GM12878 (cell line): Measurements from ENCODE around the gene HSFX2. TPM values are rescaled to one million over a fixed set of nuclear protein-coding genes. Genes with fewer than 3 reads are reported as not detected.

Experiments
- ATAC-seq: fragments of 200-7000 bp; cut with Tn5 transposase; 3 replicates; pipeline ENCODE4 v1.9.1; 2020; ENCODE audit warnings: mild to moderate bottlenecking, moderate library complexity
- BruUV-seq: library from RNA; stranded (reverse); fragments of 400-500 nt; replicated peaks from 2 replicates; lab custom pipeline; 2021; lab: Mats Ljungman, UMichigan
- CTCF ChIA-PET: fragments of 300-600 bp; sonication (Branson Sonifier 250); formaldehyde crosslinking; extraction: SDS; loops from one replicate; lab custom pipeline; 2021; ENCODE audit warnings: inconsistent platforms; lab: Yijun Ruan, JAX
- POLR2A ChIA-PET: fragments of 350-600 bp; formaldehyde crosslinking; extraction: SDS; loops from one replicate; lab custom pipeline; 2021; ENCODE audit warnings: inconsistent platforms; lab: Charles Lee
- RAD21 ChIA-PET: fragments of 300-600 bp; sonication (Branson Sonifier 250); formaldehyde crosslinking; loops from one replicate; lab custom pipeline; 2023; ENCODE audit warnings: antibody characterized with exemption; ENCODE audit not compliant: unreplicated experiment; lab: Charles Lee
- SMC1A ChIA-PET: fragments of 300-600 bp; sonication (Branson Sonifier 250); formaldehyde crosslinking; loops from one replicate; lab custom pipeline; 2023; ENCODE audit not compliant: unreplicated experiment, uncharacterized antibody; lab: Charles Lee
- DNase-seq: peaks from one replicate; pipeline ENCODE4 v3.0.0-alpha.2; 2011; ENCODE audit warnings: low read depth, low spot score
- FAIRE-seq: peaks from 3 replicates; lab custom pipeline; 2011; peaks lifted over from hg19 to GRCh38; lab: Jason Lieb, UNC
- H2AFZ ChIP-seq: 2 replicates; pipeline ENCODE4 v1.6.0; 2011; ENCODE audit warnings: low read depth, low read length, control low read depth; ENCODE audit not compliant: control insufficient read depth
- H3K27ac ChIP-seq: 2 replicates; pipeline ENCODE4 v1.5.1; 2011; ENCODE audit warnings: control low read depth; ENCODE audit not compliant: control insufficient read depth, insufficient read depth
- H3K27me3 ChIP-seq, 2 experiments: replicated peaks in 1 of 2; 2 replicates each; pipeline versions ENCODE4 v1.6.0 to v1.6.1; 2011; ENCODE audit warnings: low read length in 1 of 2; ENCODE audit not compliant: control insufficient read depth in 2 of 2, insufficient read depth in 2 of 2
- H3K36me3 ChIP-seq, 2 experiments: 2 replicates each; pipeline ENCODE4 v1.5.1; 2011; ENCODE audit warnings: low read length in 1 of 2; ENCODE audit not compliant: control insufficient read depth in 2 of 2, insufficient read depth in 2 of 2
- H3K4me1 ChIP-seq: 2 replicates; pipeline ENCODE4 v1.6.1; 2011; ENCODE audit warnings: mild to moderate bottlenecking, low read length, moderate library complexity, mixed read lengths; ENCODE audit not compliant: control insufficient read depth, insufficient read depth
- H3K4me2 ChIP-seq: 2 replicates; pipeline ENCODE4 v1.6.0; 2011; ENCODE audit warnings: control low read depth; ENCODE audit not compliant: control insufficient read depth, insufficient read depth
- H3K4me3 ChIP-seq: fragments of 200-600 bp; sonication (generic); 2 replicates; pipeline ENCODE4 v1.5.1; 2016
- H3K79me2 ChIP-seq: 2 replicates; pipeline ENCODE4 v1.6.0; 2011; ENCODE audit warnings: low read length; ENCODE audit not compliant: control insufficient read depth, insufficient read depth
- H3K9ac ChIP-seq: 2 replicates; pipeline ENCODE4 v1.8.0; 2011; ENCODE audit warnings: low read length, control low read depth, mixed read lengths; ENCODE audit not compliant: control insufficient read depth, insufficient read depth
- H3K9me3 ChIP-seq: replicated peaks from 3 replicates; pipeline ENCODE4 v1.5.1; 2011; ENCODE audit warnings: mild to moderate bottlenecking, low read length; ENCODE audit not compliant: control insufficient read depth, insufficient read depth
- H4K20me1 ChIP-seq: 2 replicates; pipeline ENCODE4 v1.6.0; 2011; ENCODE audit not compliant: control insufficient read depth, insufficient read depth
- ATF2 ChIP-seq: IDR thresholded peaks from 2 replicates; pipeline ENCODE4 v1.6.1; 2012; ENCODE audit warnings: low read length, inconsistent platforms
- ATF3 ChIP-seq: IDR thresholded peaks from 2 replicates; pipeline ENCODE4 v1.6.1; 2011; ENCODE audit warnings: low read depth, mild to moderate bottlenecking, low read length, moderate library complexity, borderline replicate concordance; ENCODE audit errors: extremely low read depth
- FOXK2 ChIP-seq: fragments of 450-650 bp; IDR thresholded peaks from 2 replicates; pipeline ENCODE4 v1.6.1; 2017; ENCODE audit warnings: mild to moderate bottlenecking, moderate library complexity
- MTA2 ChIP-seq: fragments of 450-650 bp; IDR thresholded peaks from 2 replicates; pipeline ENCODE4 v1.6.1; 2016; ENCODE audit warnings: low read depth, mild to moderate bottlenecking, moderate library complexity
- RBBP5 ChIP-seq: fragments of 200-600 bp; sonication (generic); conservative IDR thresholded peaks from 2 replicates; pipeline ENCODE4 v1.6.1; 2016
- SIX5 ChIP-seq: IDR thresholded peaks from 2 replicates; pipeline ENCODE4 v1.6.1; 2011; ENCODE audit warnings: mild to moderate bottlenecking, low read depth, low read length, moderate library complexity; ENCODE audit not compliant: severe bottlenecking
- SKIL ChIP-seq: fragments of 450-650 bp; IDR thresholded peaks from 2 replicates; pipeline ENCODE4 v1.6.1; 2017; ENCODE audit warnings: mild to moderate bottlenecking, low read depth, inconsistent platforms; ENCODE audit not compliant: poor library complexity, severe bottlenecking
- SREBF2 ChIP-seq: IDR thresholded peaks from 2 replicates; pipeline ENCODE4 v1.6.1; 2012; ENCODE audit warnings: mild to moderate bottlenecking, low read length
- STAT3 ChIP-seq: IDR thresholded peaks from 2 replicates; pipeline ENCODE4 v1.6.1; 2011; ENCODE audit warnings: low read depth, low read length, improper control_type of control experiment
- SUPT20H ChIP-seq: IDR thresholded peaks from 2 replicates; pipeline ENCODE4 v1.6.1; 2011; ENCODE audit warnings: low read depth, mild to moderate bottlenecking, low read length, moderate library complexity, borderline replicate concordance; ENCODE audit not compliant: control insufficient read depth
- TAF1 ChIP-seq: IDR thresholded peaks from 2 replicates; pipeline ENCODE4 v1.6.1; 2011; ENCODE audit warnings: mild to moderate bottlenecking, low read depth, low read length, borderline replicate concordance
- WRNIP1 ChIP-seq: IDR thresholded peaks from 2 replicates; pipeline ENCODE4 v1.6.1; 2011; ENCODE audit warnings: low read depth, low read length, improper control_type of control experiment, borderline replicate concordance
- WGBS: methylation state at CpG from one replicate; pipeline ENCODE4 v1.1.6; 2016; ENCODE audit warnings: low lambda C conversion rate; ENCODE audit not compliant: insufficient replicate concordance, insufficient coverage; ENCODE audit errors: missing lambda C conversion rate; 5-methylcytosine and 5-hydroxymethylcytosine counted together
- in situ Hi-C: fragments of 300-500 bp; cut with MboI; formaldehyde crosslinking; loops from 9 replicates; pipeline ENCODE4 v1.14.3; 2018; ENCODE audit warnings: mixed read lengths
- intact Hi-C: fragments of 100-400 bp; cut with micrococcal nuclease; formaldehyde crosslinking; loops from one replicate; pipeline ENCODE4 v1.14.2; 2022; ENCODE audit not compliant: unreplicated experiment
- polyA plus RNA-seq, 11 experiments: library from polyadenylated mRNA; depleted of rRNA in 4 of 11; unstranded in 6 of 11; stranded (reverse) in 5 of 11; fragments of >200 nt; fragmentation: Nextera tagmentation in 4 of 11; fragmentation: Illumina TruSeq in 1 of 11; extraction: Ambion mirVana in 4 of 11; extraction: Trizol in 1 of 11; gene quantifications; 1 replicate in 1 of 11; 2 replicates in 10 of 11; pipeline versions ENCODE4 v1.2.1 to v1.2.3, GENCODE V29; 2011 to 2016; ENCODE audit warnings: inconsistent platforms in 2 of 11, missing spikeins in 2 of 11, low read depth in 1 of 11
- total RNA-seq, 4 experiments: library from RNA; depleted of rRNA in 3 of 4; stranded (reverse); fragments of >200 nt in 3 of 4; fragmentation: Illumina TruSeq in 1 of 4; extraction: Trizol in 1 of 4; gene quantifications; 2 replicates each; pipeline versions ENCODE4 v1.2.1 to v1.2.3, GENCODE V29; 2013 to 2021

HSFX2 gene
- total and polyA plus RNA-seq, 10 of the 15 experiments (the other 5 are each of a cell fraction or from before 2014, with no cell fraction given), result 0.07 to 0.18 (median 0.14) TPM; not detected in 7

- Histone ChIP-seq H3K27ac (no peak overlapping the region), H3K4me1 (no peaks in the 10 kb centered on the region), H2AFZ (no peak overlapping the region), H3K4me2 (no peak overlapping the region; the same call in 1 of the 2 replicates), H3K79me2 (peaks cover 3% of the 10 kb centered on the region; the same call in 1 of the 2 replicates), H4K20me1 (no peaks in the 10 kb centered on the region; the same call in 1 of the 2 replicates), H3K9ac (no peak overlapping the region), H3K27me3 (no peaks in the 10 kb centered on the region), H3K4me3 (no peak overlapping the region), H3K9me3 (no peaks in the 10 kb centered on the region), H3K36me3 (no peaks in the 10 kb centered on the region)
- DNase-seq (no peak), FAIRE-seq (no peak), ATAC-seq (no peak)
- in situ Hi-C loops, result no loop called here
- ChIA-PET CTCF (no interaction called here), RAD21 (no interaction called here), POLR2A (no interaction called here), SMC1A (no interaction called here)
- no peak for TF ChIP-seq STAT3
- TF ChIP-seq FOXK2, result no peak
- no peak for TF ChIP-seq SKIL
- intact Hi-C loops, result loop anchor here (10.0 kb wide), 1 partner anchor 114 kb away; no protein-coding TSS in a partner anchor
- no TSS peak for BruUV-seq
- WGBS, result 45% methylated on average over 2 of the region's 2 CpGs
Measured at GRCh38 chrX:149628768-149629167, 33.7 kb upstream of the HSFX2 start.

GRCh38 chrX:149628280-149628679 lies 33.2 kb upstream of the HSFX2 start:
- ATAC-seq, result no peak
- Histone ChIP-seq H3K9ac (no peak overlapping the region), H3K4me1 (no peaks in the 10 kb centered on the region), H3K79me2 (peaks cover 3% of the 10 kb centered on the region; the same call in 1 of the 2 replicates), H2AFZ (no peak overlapping the region), H4K20me1 (no peaks in the 10 kb centered on the region; the same call in 1 of the 2 replicates), H3K36me3 (no peaks in the 10 kb centered on the region), H3K4me2 (no peak overlapping the region), H3K27ac (no peak overlapping the region), H3K9me3 (no peaks in the 10 kb centered on the region), H3K4me3 (no peak overlapping the region), H3K27me3 (no peaks in the 10 kb centered on the region)
- FAIRE-seq, result no peak
- no peak for DNase-seq
- BruUV-seq, result no TSS peak
- ChIA-PET SMC1A (no interaction called here), CTCF (interaction anchor here (0.9 kb wide), 1 partner anchor 116 kb away, joined by 3 read pairs; no protein-coding TSS in a partner anchor), RAD21 (no interaction called here), POLR2A (no interaction called here)
- in situ Hi-C loops, result no loop called here
- 82% methylated on average over 3 of the region's 3 CpGs for WGBS
- intact Hi-C loops, result loop anchor here (10.0 kb wide), 1 partner anchor 113 kb away; no protein-coding TSS in a partner anchor
- no peak for TF ChIP-seq SUPT20H
- TF ChIP-seq SIX5, result no peak
- no peak for TF ChIP-seq ATF2
- no peak for TF ChIP-seq TAF1
- TF ChIP-seq ATF3, result no peak
- no peak for TF ChIP-seq RBBP5
- TF ChIP-seq MTA2, result no peak
- TF ChIP-seq WRNIP1, result no peak
- TF ChIP-seq SREBF2, result no peak
